CD4-positive, alpha-beta T cell treated with Interleukin-21 for 1 hour (primary cell): Measurements from ENCODE around the gene REPIN1.

Experiments
- DNase-seq: peaks from one replicate; pipeline ENCODE4 v3.0.0-alpha.2; 2020

Gene REPIN1

GRCh38 chr7:150397346-150398107, 28.9 kb downstream of the REPIN1 start:
- DNase-seq: no peak

GRCh38 chr7:150398108-150398964, 29.7 kb downstream of the REPIN1 start:
- no peak for DNase-seq

- DNase-seq: no peak
Measured at GRCh38 chr7:150398965-150399320, 30.3 kb downstream of the REPIN1 start.

GRCh38 chr7:150399421-150400007, 30.9 kb downstream of the REPIN1 start:
- no peak for DNase-seq

GRCh38 chr7:150400008-150400787, 31.6 kb downstream of the REPIN1 start:
- DNase-seq: no peak

- DNase-seq: no peak
Measured at GRCh38 chr7:150400788-150401423, 32.3 kb downstream of the REPIN1 start.

- DNase-seq: no peak
Measured at GRCh38 chr7:150401424-150401790, 32.8 kb downstream of the REPIN1 start.

GRCh38 chr7:150401861-150402631, 33.4 kb downstream of the REPIN1 start:
- DNase-seq: no peak

- DNase-seq: no peak
Measured at GRCh38 chr7:150402671-150403321, 34.2 kb downstream of the REPIN1 start.

- DNase-seq: no peak
Measured at GRCh38 chr7:150403376-150404171, 35.0 kb downstream of the REPIN1 start.

GRCh38 chr7:150404172-150404804, 35.7 kb downstream of the REPIN1 start:
- DNase-seq: no peak

- DNase-seq: peak; percentile 86
Measured at GRCh38 chr7:150404805-150405583, 36.4 kb downstream of the REPIN1 start.

- DNase-seq: no peak
Measured at GRCh38 chr7:150405584-150406311, 37.1 kb downstream of the REPIN1 start.

- peak; percentile 13 for DNase-seq
Measured at GRCh38 chr7:150406312-150406566, 37.6 kb downstream of the REPIN1 start.

- peak; percentile 48 for DNase-seq
Measured at GRCh38 chr7:150406567-150407421, 38.2 kb downstream of the REPIN1 start.

GRCh38 chr7:150407588-150408392, 39.2 kb downstream of the REPIN1 start:
- no peak for DNase-seq
